SJCRH30 (cell line): ENCODE data around the gene PACSIN2. TPM values are rescaled to one million over a fixed set of nuclear protein-coding genes. Genes with fewer than 3 reads are reported as not detected.
A peak's percentile ranks its signal among the peaks of the same experiment; 100 is the strongest.
"Not testable (repeated sequence)": the region's sequence is repeated elsewhere in the genome, so short reads cannot be mapped to it uniquely, and the experiment has no call there.

Experiments
- DNase-seq, 2 experiments: peaks; one replicate each; pipeline ENCODE4 v3.0.0-alpha.2; 2015 to 2020
- H3K27ac ChIP-seq: fragments of 250-450 bp; sonication (Bioruptor Pico); 2 replicates; pipeline ENCODE4 v1.5.1; 2020; ENCODE audit warnings: mild to moderate bottlenecking, moderate library complexity
- H3K27me3 ChIP-seq: fragments of 250-450 bp; sonication (Bioruptor Pico); 2 replicates; pipeline ENCODE4 v1.5.1; 2020; ENCODE audit warnings: mild to moderate bottlenecking, moderate library complexity
- H3K36me3 ChIP-seq: fragments of 250-450 bp; sonication (Bioruptor Pico); 2 replicates; pipeline ENCODE4 v1.5.1; 2020; ENCODE audit warnings: mild to moderate bottlenecking, moderate library complexity
- H3K4me1 ChIP-seq: fragments of 250-450 bp; sonication (Bioruptor Pico); 2 replicates; pipeline ENCODE4 v1.5.1; 2020; ENCODE audit warnings: mild to moderate bottlenecking, moderate library complexity
- H3K4me3 ChIP-seq: fragments of 250-450 bp; sonication (Bioruptor Pico); 2 replicates; pipeline ENCODE4 v1.5.1; 2020; ENCODE audit warnings: mild to moderate bottlenecking, moderate library complexity
- H3K9me3 ChIP-seq: fragments of 250-450 bp; sonication (Bioruptor Pico); replicated peaks from 2 replicates; pipeline ENCODE4 v1.5.1; 2020; ENCODE audit warnings: mild to moderate bottlenecking, moderate library complexity
- total RNA-seq: library from RNA; depleted of rRNA; stranded (reverse); fragments of >200 nt; shearing (Covaris generic); gene quantifications from 2 replicates; pipeline ENCODE4 v1.2.3, GENCODE V29; 2014

PACSIN2 gene
- total RNA-seq, 1 experiment from 2014 or later, result 78.3 TPM

DNA sequence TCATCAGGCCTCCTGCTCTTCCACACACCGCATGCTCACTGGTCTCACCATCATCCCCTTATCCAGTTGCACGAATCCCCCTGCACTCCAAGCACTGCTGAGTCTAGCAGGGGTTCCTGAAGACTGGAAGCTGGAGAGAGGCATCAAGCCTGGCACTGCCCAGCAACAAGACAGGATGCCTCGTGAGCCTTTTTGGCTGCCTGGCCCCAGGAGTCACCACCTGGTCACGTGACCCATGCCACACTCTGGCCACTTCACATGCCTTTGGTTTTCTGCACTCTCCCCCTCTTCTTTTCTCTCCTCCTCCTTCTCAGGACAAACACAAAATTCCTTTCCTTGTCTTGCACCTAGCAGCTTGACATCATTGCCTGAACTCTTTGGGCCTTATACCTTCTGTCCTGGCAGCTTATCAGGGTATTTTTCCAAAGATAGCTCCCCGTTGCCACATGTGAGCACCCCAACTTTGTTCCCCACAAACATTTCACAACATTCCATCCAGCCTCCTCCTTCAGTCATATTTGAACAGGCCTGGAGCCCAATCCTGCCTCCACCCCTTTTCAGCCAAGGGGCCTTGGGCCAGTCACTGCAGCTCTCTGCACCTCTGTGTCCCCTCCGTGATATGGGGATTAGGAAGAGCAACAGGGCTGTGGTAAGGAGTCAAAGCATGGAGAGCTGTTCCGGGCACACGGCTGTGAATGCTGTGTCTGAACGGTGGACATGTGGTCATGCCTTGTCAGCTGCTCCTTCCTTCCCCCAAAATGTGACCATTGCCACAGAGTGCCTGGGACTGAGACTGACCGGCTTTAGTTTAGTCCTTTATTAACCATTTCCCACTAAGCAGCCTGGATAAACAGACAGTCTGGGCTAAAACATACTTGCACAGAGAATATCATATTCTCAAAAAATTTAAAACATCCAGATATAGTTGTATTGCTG is 2.8 kb upstream of the PACSIN2 start:
- Histone ChIP-seq H3K4me3 (no peak overlapping the region), H3K36me3 (no peaks in the 10 kb centered on the region), H3K9me3 (no peaks in the 10 kb centered on the region), H3K27ac (no peak overlapping the region), H3K4me1 (peaks cover 12% of the 10 kb centered on the region; the same call in 1 of the 2 replicates), H3K27me3 (no peaks in the 10 kb centered on the region)
- DNase-seq, result no peak

DNA sequence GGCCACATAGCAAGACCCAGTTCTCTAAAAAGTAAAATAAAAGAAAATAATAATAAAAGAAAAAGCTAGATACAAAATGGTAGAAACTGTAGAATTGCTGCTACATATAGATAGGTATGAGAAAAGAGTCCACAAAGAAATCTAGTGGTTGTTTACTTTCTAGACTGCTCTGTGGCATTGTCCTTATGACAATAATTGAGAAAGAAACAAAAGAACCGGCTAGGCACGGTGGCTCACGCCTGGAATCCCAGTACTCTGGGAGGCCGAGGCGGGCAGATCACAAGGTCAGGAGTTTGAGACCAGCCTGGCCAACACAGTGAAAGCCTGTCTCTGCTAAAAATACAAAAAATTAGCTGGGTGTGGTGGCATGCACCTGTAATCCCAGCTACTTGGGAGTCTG is 1.2 kb upstream of the PACSIN2 start:
- peaks cover 12% of the 10 kb centered on the region; the same call in 1 of the 2 replicates for H3K4me1 ChIP-seq
- not testable (repeated sequence) for H3K36me3 ChIP-seq, DNase-seq, H3K27ac ChIP-seq, H3K4me3 ChIP-seq, H3K9me3 ChIP-seq, H3K27me3 ChIP-seq

DNA sequence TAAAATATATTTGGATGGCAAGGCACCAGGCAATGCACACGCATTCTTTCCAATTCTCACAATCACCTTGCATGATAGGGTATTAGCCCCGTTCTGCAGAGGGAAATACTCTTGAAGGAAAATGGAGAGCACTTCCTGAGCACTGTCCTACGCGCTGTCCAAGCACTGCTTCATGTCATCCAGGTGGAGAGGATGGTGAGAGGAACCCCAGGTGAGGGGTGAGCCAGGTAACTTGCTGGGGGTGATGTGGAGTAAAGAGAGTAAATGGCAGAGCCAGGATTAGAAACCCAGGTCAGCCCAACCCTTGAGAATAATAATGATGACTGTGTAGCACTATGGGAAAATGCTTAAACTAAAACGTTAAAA is 711 bp upstream of the PACSIN2 start:
- Histone ChIP-seq H3K9me3 (no peaks in the 10 kb centered on the region), H3K27me3 (no peaks in the 10 kb centered on the region), H3K27ac (peak overlapping the region; percentile 50; the same call in 1 of the 2 replicates), H3K4me3 (peak overlapping the region; percentile 75), H3K4me1 (peaks cover 12% of the 10 kb centered on the region; the same call in 1 of the 2 replicates), H3K36me3 (no peaks in the 10 kb centered on the region)
- no peak for DNase-seq

DNA sequence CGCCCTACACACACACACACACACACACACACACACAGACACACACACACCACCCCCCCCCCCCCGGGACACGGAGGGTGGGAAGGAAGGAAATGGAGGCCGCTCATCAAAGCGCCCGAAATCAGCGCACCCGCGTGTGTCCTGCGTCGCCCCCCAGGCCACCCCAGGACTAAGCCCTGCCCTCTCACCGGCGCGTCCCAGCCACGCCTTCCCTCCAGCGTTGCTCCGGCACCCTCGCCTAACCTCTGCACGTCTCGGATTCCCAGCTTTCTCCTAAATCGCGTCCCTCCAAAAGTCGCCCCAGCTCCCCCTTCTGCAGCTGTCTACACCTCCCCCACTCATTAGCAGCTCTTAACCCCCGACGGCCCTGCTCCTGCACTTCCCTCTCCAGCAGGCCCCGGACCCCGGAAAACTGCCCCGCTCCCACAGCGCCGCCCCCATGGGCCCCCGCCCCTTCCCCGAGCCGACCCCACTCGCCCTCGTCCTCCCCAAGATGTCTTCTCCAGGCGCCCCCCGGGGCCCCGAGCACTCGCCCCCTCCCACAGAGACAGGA is 557 bp downstream of the PACSIN2 start:
- H3K4me1 ChIP-seq, result peaks cover 12% of the 10 kb centered on the region; the same call in 1 of the 2 replicates
- H3K9me3 ChIP-seq, result no peaks in the 10 kb centered on the region
- peak; percentile 85 to 86 for DNase-seq
- H3K27me3 ChIP-seq, result no peaks in the 10 kb centered on the region
- H3K4me3 ChIP-seq, result peak overlapping the region; percentile 75
- H3K27ac ChIP-seq, result peak overlapping the region; percentile 50
- no peaks in the 10 kb centered on the region for H3K36me3 ChIP-seq

DNA sequence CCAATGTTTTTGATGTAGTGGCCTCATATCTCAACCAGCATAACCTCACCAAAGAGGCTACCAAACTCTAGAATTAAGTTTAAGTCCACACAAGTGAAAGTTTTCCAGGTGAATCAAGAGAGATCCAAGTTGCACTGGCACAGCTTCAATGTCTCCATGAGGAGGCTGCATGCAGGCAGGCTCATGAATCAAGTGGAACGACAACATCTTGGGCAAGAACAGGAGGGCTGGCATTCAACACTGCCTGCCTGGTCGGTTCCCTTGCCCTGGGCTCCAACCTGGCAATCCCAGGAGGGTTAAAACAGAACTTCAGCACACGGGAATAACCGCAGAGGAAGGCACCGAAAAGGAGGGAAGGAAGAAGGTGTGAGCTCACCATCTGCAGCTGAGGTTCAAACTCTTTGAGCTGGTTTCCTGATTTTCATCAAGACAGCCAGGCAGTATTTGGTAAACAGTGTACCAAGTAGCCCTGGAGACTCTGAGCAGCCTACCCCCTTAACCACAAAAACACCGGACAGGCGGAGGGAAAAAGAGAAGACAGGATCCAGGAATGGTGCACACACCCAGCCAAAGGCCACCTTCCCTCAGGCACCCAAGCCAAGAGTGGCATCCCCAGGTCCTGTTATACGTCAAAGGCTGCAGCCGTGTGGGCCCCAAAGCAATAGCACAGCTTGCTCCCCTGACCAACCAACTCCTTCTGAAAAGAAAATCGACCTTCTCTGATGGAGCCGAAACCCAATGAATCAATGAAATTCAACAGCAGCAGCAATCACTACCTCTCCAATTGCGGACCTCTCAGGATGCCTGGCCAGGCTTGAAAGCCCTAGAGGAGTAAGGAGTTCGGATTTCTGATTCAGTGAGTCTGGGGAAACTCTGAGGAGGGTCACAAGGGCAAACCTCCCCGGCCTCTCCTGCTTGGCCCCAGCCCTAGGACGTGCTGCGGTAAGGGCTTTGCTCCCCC is 1.3 kb downstream of the PACSIN2 start:
- Histone ChIP-seq H3K36me3 (no peaks in the 10 kb centered on the region), H3K27ac (peak overlapping the region; percentile 50; the same call in 1 of the 2 replicates), H3K4me1 (peaks cover 12% of the 10 kb centered on the region; the same call in 1 of the 2 replicates), H3K4me3 (peak overlapping the region; percentile 75), H3K9me3 (no peaks in the 10 kb centered on the region), H3K27me3 (no peaks in the 10 kb centered on the region)
- DNase-seq, result peak in 1 of 2 experiments; percentile 42

DNA sequence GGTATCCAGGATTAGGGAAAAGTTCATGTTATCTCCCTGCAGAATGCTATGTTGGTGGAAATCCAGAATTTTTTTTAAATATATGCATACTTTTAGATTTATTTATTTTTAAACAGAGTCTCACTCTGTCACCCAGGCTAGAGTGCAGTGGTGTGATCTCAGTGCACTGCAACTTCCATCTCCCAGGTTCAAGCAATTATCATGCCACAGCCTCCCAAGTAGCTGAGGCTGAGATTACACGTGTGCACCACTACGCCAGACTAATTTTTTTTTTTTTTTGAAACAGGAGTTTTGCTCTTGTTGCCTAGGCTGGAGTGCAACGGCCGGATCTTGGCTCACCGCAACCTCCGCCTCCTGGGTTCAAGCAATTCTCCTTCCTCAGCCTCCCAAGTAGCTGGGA is 2.6 kb downstream of the PACSIN2 start:
- no peak overlapping the region for H3K4me3 ChIP-seq
- no peaks in the 10 kb centered on the region for H3K27me3 ChIP-seq
- H3K27ac ChIP-seq, result no peak overlapping the region
- H3K9me3 ChIP-seq, result no peaks in the 10 kb centered on the region
- H3K36me3 ChIP-seq, result no peaks in the 10 kb centered on the region
- H3K4me1 ChIP-seq, result peaks cover 20% of the 10 kb centered on the region
- no peak for DNase-seq

DNA sequence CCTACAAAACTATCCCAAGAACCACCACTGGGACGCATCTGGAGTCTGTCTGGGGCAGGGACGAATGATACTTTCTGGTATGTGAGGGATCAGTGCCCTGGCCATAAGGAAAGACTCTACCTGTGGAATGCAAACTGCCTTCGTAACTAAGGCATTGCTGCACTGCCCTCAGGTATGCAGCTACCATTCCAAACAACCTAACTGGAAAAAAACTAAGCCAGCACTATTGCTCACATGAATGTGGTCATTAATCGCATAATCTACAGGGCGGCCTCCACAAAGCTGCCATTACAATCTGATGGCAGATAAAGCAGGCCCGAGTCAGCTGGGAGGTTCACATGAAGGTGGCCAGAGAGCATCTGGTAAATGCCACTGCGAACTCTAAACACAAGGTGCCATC is 3.9 kb downstream of the PACSIN2 start:
- peaks cover 21% of the 10 kb centered on the region for H3K4me1 ChIP-seq
- no peak overlapping the region for H3K4me3 ChIP-seq
- H3K27me3 ChIP-seq, result no peaks in the 10 kb centered on the region
- no peak overlapping the region for H3K27ac ChIP-seq
- no peaks in the 10 kb centered on the region for H3K36me3 ChIP-seq
- no peak for DNase-seq
- no peaks in the 10 kb centered on the region for H3K9me3 ChIP-seq

DNA sequence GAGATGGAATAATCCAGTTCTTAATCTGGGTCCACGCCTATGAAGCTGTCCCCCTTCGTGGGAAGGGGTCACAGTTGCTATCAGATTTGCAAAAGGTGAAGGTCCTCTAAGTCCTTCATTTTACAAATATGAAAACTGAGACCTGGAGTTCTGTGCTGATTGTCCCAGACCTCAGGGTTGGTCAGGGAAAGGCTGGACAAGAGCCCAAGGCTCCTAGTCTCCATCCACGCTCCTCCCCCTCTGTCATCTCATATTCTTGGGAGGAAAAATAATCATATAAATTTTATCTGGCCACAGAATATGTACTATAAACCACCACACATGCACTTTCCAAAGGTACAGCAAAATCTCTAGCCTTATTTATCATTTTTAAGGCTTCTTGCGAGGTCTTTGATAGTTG is 5.5 kb downstream of the PACSIN2 start:
- peaks cover 33% of the 10 kb centered on the region for H3K4me1 ChIP-seq
- no peak overlapping the region for H3K4me3 ChIP-seq
- H3K36me3 ChIP-seq, result no peaks in the 10 kb centered on the region
- H3K27ac ChIP-seq, result no peak overlapping the region
- DNase-seq, result no peak
- no peaks in the 10 kb centered on the region; the same call in 1 of the 2 replicates for H3K9me3 ChIP-seq
- no peaks in the 10 kb centered on the region for H3K27me3 ChIP-seq

DNA sequence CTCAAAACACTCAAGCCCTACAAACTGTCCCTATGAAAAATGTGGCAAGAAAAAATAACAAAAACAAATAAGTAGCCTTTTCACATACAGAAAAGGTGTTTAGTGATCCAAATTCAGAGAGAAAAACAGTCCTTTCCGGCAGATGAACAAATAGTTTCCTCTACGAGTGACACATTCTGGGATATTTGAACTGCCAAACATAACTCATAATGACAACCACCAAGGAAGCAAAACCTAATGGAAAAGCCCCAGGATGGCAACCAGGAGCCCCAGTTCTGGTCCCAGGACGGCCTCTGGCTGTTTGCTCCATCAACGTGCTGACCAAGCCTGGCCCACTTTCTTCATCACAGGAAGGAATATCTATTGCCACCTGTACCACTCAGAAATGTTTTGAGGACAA is 6.0 kb downstream of the PACSIN2 start:
- no peak for DNase-seq
- Histone ChIP-seq H3K9me3 (no peaks in the 10 kb centered on the region; the same call in 1 of the 2 replicates), H3K36me3 (no peaks in the 10 kb centered on the region), H3K4me3 (no peak overlapping the region), H3K27ac (no peak overlapping the region), H3K27me3 (no peaks in the 10 kb centered on the region), H3K4me1 (peaks cover 38% of the 10 kb centered on the region)

DNA sequence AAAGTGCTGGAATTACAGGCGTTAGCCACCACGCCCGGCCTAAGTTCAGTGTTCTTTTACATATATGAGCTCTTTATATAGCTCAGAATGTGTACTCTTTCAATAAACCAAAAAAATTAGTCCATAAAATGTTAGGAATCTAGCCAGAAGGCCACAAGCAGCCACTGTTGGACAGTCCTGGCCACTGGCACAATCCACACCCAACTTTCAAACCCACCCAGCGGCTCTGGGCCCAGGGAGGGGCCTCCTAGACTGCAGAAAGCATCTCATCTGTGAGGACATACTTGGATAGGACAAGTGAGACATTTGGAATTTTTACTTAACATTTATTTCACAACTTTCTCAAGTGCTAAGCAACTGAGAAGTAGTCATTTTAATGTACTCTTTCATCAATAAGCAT is 6.4 kb downstream of the PACSIN2 start:
- no peak overlapping the region for H3K27ac ChIP-seq
- no peaks in the 10 kb centered on the region for H3K27me3 ChIP-seq
- peaks cover 40% of the 10 kb centered on the region for H3K4me1 ChIP-seq
- H3K36me3 ChIP-seq, result no peaks in the 10 kb centered on the region
- H3K9me3 ChIP-seq, result no peaks in the 10 kb centered on the region; the same call in 1 of the 2 replicates
- H3K4me3 ChIP-seq, result no peak overlapping the region
- DNase-seq, result no peak

DNA sequence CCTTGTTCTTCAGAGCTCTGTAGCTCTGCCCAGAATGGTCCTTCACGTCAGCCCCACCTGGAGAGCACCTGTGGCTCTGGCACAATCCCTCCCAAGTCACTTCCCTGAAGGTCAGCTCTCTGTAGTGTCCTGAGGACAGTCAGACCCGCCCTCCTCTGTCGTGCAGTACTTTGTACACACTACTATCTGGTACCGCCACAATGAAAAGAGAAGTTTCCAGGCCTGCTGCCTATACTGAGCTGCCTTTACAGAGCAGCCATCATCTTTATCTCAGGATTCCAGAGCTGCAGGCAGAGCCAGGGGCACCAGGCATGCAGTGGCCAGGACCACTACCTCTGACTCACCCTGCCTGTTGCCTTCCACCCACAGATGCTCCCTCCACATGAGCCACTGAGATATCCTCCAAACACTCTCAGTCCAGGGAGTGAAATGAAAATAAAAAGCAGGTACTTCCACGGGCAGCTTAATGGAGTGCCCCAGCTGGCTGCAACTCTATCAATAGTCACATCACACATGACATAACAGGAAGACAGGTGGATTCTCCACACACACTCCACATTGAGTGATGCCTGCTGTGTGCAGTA is 7.3 kb downstream of the PACSIN2 start:
- Histone ChIP-seq H3K27me3 (no peaks in the 10 kb centered on the region), H3K36me3 (no peaks in the 10 kb centered on the region), H3K4me3 (no peak overlapping the region), H3K9me3 (no peaks in the 10 kb centered on the region; the same call in 1 of the 2 replicates), H3K27ac (no peak overlapping the region), H3K4me1 (peaks cover 37% of the 10 kb centered on the region)
- peak; percentile 49 to 61 for DNase-seq

DNA sequence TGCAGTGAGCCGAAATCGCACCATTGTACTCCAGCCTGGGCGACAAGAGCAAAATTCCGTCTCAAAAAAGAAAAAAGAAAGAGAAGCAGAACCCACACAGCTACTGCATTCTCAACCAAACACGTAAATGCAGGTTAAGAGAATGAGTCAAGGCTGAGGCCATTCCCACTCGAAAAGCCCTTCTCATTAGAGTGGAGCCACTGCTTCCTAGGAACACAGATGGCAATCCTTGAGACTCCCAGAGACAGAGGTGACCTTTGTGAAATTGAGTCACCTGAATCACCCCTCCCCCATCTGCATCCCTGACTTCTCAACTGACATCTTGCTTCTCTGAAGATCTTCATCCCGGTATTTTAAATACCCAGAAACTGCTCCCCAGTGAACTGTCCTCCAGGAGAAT is 8.2 kb downstream of the PACSIN2 start:
- H3K4me1 ChIP-seq, result peaks cover 46% of the 10 kb centered on the region
- H3K36me3 ChIP-seq, result no peaks in the 10 kb centered on the region; the same call in 1 of the 2 replicates
- no peaks in the 10 kb centered on the region; the same call in 1 of the 2 replicates for H3K9me3 ChIP-seq
- no peaks in the 10 kb centered on the region for H3K27me3 ChIP-seq
- no peak overlapping the region for H3K4me3 ChIP-seq
- no peak for DNase-seq
- no peak overlapping the region for H3K27ac ChIP-seq

DNA sequence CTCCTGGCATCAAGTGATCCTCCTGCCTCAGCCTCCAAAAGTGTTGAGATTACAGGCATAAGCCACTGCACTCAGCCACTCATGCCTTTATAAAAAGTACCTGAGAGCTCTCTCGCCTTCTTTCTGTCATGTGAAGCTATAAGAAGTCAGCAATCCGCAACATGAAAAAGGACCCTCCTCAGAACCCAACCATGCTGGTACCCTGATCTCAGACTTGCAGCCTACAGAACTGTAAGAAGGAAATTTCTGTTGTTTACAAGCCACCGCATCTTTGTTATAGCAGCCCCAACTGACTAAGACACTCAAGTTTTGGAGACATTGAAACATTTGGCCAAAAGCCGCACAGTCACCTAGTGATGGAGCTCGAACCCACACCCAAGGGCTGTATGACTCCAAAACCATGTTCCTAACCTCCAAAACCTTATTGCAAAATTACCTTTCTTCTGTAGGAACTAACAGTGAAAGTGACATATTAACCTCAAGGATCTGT is 8.9 kb downstream of the PACSIN2 start:
- no peaks in the 10 kb centered on the region for H3K27me3 ChIP-seq
- H3K36me3 ChIP-seq, result no peaks in the 10 kb centered on the region; the same call in 1 of the 2 replicates
- H3K4me3 ChIP-seq, result no peak overlapping the region
- H3K9me3 ChIP-seq, result no peaks in the 10 kb centered on the region; the same call in 1 of the 2 replicates
- H3K27ac ChIP-seq, result no peak overlapping the region
- no peak for DNase-seq
- peaks cover 49% of the 10 kb centered on the region for H3K4me1 ChIP-seq

DNA sequence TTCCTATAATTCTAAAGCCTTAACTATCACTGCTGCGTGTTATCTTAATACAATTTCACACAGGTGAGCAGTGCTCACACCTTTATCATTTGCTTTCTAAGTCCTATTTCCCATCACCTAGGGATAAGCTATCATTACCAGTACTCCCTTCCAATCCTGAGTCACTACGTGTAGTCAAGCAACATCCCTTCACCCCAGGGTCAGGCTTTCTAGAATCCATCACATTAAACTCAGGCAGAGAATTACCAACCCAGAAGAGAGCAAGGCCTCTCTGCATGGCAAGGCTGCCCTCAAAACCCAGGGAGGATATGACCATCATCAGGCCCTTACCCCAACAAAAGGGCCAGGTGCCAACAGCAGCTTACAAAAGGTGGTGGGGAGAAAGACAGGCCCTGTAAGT is 9.8 kb downstream of the PACSIN2 start:
- no peaks in the 10 kb centered on the region; the same call in 1 of the 2 replicates for H3K9me3 ChIP-seq
- no peak for DNase-seq
- H3K4me3 ChIP-seq, result no peak overlapping the region
- H3K27me3 ChIP-seq, result no peaks in the 10 kb centered on the region
- H3K36me3 ChIP-seq, result no peaks in the 10 kb centered on the region; the same call in 1 of the 2 replicates
- H3K27ac ChIP-seq, result peak overlapping the region; percentile 12; the same call in 1 of the 2 replicates
- H3K4me1 ChIP-seq, result peaks cover 50% of the 10 kb centered on the region
